Measurements from ENCODE around the gene DNAH17.
A peak's percentile ranks its signal among the peaks of the same experiment; 100 is the strongest.
"Not testable (repeated sequence)": the region's sequence is repeated elsewhere in the genome, so short reads cannot be mapped to it uniquely, and the experiment has no call there.

Gene DNAH17

GRCh38 chr17:78523934-78524655, 53.1 kb downstream of the DNAH17 start:
- DNase-seq (ENCODE audit: low spot score), result no peak

GRCh38 chr17:78522031-78522809, 55.0 kb downstream of the DNAH17 start:
- no peak for DNase-seq (ENCODE audit: low spot score)

GRCh38 chr17:78517421-78517820, 59.8 kb downstream of the DNAH17 start:
- no peak for DNase-seq (ENCODE audit: low spot score)

GRCh38 chr17:78515480-78515879, 61.7 kb downstream of the DNAH17 start:
- no peak for DNase-seq (ENCODE audit: low spot score)

- DNase-seq (ENCODE audit: low spot score), result no peak
Measured at GRCh38 chr17:78514521-78514920, 62.7 kb downstream of the DNAH17 start.

GRCh38 chr17:78512976-78513375, 64.2 kb downstream of the DNAH17 start:
- DNase-seq (ENCODE audit: low spot score), result no peak

- DNase-seq (ENCODE audit: low spot score), result no peak
Measured at GRCh38 chr17:78510141-78511075, 66.8 kb downstream of the DNAH17 start.

GRCh38 chr17:78507526-78507925, 69.7 kb downstream of the DNAH17 start:
- no peak for DNase-seq (ENCODE audit: low spot score)

- no peak for DNase-seq (ENCODE audit: low spot score)
Measured at GRCh38 chr17:78506454-78507309, 70.5 kb downstream of the DNAH17 start.

GRCh38 chr17:78504156-78504925, 72.9 kb downstream of the DNAH17 start:
- no peak for DNase-seq (ENCODE audit: low spot score)

- DNase-seq (ENCODE audit: low spot score), result not testable (repeated sequence)
Measured at GRCh38 chr17:78503388-78503787, 73.8 kb downstream of the DNAH17 start.

- no peak for DNase-seq (ENCODE audit: low spot score)
Measured at GRCh38 chr17:78502611-78503148, 74.5 kb downstream of the DNAH17 start.

GRCh38 chr17:78501241-78502036, 75.8 kb downstream of the DNAH17 start:
- DNase-seq (ENCODE audit: low spot score), result no peak

GRCh38 chr17:78500806-78501205, 76.4 kb downstream of the DNAH17 start:
- DNase-seq (ENCODE audit: low spot score), result no peak

- no peak for DNase-seq (ENCODE audit: low spot score)
Measured at GRCh38 chr17:78499715-78500540, 77.3 kb downstream of the DNAH17 start.

- DNase-seq (ENCODE audit: low spot score), result no peak
Measured at GRCh38 chr17:78498848-78499247, 78.3 kb downstream of the DNAH17 start.

- DNase-seq (ENCODE audit: low spot score), result peak; percentile 64
Measured at GRCh38 chr17:78497115-78497540, 80.1 kb downstream of the DNAH17 start.

- no peak for DNase-seq (ENCODE audit: low spot score)
Measured at GRCh38 chr17:78496311-78496710, 80.9 kb downstream of the DNAH17 start.

GRCh38 chr17:78495634-78496033, 81.6 kb downstream of the DNAH17 start:
- no peak for DNase-seq (ENCODE audit: low spot score)

Data from germinal center (tissue), 1 donor.